Medulla oblongata (tissue), 1 donor: ENCODE measurements around the gene SOWAHA.

Experiments
- DNase-seq: peaks from one replicate; pipeline ENCODE4 v3.0.0-alpha.2; 2015; ENCODE audit errors: extremely low spot score

SOWAHA gene

GRCh38 chr5:132825834-132826391, 12.8 kb downstream of the SOWAHA start:
- no peak for DNase-seq

GRCh38 chr5:132826424-132827082, 13.5 kb downstream of the SOWAHA start:
- DNase-seq: peak; percentile 18

DNA sequence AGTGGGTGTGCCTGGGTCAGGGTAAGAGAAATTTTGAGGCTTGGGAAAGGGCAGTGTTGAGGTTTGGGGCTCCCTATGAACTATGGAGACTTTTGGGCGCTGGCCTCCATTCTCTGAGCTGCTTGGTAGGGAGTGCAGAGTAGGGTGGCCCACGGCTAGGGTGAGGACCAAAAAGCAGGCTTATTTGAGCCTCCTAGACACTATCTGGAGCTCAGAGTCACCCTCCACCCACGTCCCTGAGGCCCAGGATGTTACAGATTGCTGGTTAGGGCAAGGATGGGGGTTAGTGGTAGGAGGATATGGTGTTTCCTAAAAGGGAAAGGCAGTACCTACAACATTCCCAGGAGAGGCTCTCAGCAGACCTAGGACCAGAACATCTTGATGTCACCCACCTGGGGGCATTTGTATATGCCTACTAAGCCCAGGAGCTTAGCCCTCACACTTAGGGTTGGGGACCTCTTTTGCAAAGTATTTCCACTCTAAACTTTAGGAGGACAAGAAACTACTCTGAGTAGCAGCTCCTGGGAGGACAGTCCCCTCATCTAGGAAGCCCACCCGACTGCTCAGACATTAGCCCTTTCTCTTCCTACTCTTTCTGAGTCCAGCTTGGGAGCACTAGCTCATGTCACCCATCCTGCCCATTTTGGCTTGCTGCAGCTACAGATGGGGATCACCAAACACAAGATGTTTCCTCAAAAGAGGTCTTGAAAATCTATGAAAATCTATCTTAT, 15.0 kb downstream of the SOWAHA start:
- DNase-seq: no peak

GRCh38 chr5:132828846-132829494, 15.9 kb downstream of the SOWAHA start:
- no peak for DNase-seq

DNA sequence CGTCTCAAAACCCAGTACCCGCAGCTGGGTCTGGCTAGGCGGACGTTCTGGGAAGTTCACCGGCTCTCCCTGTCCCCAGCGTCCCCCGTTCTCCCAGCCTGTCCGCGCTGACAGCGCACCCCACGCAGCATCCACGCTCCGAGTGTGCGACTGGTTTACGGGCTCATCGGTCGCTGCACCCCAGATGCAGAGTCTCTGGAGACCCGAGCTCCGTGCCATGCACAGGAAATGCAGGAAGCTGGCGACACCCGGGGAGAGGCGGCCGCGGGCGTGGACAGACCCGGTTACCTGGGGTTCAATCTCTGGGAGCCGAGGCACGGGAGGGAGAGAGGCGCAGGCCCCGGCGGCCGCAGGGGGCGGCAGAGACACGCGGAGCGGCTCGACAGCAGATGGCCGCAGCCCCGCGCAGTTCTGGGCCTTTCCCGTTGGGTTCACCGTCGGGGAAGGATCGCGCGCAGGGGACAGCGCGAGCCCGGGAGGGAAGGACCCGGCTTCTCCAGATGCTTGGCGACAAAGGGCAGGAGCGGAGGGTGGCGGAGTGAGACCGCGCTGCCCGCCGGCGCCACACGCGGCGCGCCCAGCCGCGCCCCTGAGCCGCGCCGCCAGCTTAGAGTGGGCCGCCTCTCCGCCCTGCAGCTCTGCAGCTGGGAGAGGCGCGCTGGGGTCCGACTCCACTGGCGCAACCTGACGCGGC, 16.8 kb downstream of the SOWAHA start:
- peak; percentile 80 for DNase-seq

GRCh38 chr5:132830436-132831094, 17.5 kb downstream of the SOWAHA start, which contains the start of gene SHROOM1:
SHROOM1 (minus strand) TSS chr5:132830647; CDS start chr5:132826140, 4,507 bp downstream.
- DNase-seq: no peak

DNA sequence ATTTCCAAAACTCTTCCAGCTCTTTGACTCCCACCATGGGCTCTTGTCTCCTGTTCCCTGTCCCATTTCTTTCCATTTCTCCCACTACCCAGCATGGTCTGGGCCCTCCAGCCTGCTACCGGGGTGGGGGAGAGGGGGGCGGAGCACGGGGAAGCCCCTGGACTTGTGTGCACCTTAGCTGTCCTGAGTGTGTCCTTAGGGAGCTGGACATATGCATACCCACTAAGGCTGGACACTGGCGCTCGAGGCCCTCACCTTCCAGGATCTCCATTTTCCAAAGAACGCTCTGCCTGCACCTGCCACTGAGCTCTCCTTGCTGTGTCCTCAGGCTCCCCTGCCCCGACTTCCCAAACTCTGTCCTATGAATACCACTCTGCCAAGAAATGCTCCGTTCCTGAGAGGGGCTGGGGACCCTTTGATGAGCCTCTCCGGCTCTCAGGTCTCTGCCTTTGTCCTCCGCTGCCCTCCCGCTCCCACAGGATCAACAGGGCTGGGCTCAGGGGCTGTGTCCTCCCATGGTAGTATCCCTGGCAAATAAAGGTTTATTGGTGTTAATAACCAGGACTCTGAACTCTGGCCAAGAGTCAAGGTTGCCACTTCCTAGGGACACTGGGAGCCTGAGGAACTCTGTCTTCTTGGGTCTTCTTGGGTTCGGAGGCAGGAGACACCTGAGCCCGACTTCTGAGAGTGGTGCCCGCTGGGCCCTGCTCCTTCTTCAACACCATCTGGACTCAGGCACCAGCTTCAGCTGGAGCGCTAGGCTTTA, 18.2 kb downstream of the SOWAHA start:
- DNase-seq: no peak

- no peak for DNase-seq
Observed at GRCh38 chr5:132832612-132833011, 19.5 kb downstream of the SOWAHA start.

- no peak for DNase-seq
Observed at GRCh38 chr5:132834057-132834456, 21.0 kb downstream of the SOWAHA start.

- DNase-seq: no peak
Observed at GRCh38 chr5:132836852-132837251, 23.8 kb downstream of the SOWAHA start.

- no peak for DNase-seq
Observed at GRCh38 chr5:132837868-132838267, 24.8 kb downstream of the SOWAHA start.

GRCh38 chr5:132838516-132839282, 25.6 kb downstream of the SOWAHA start:
- no peak for DNase-seq

DNA sequence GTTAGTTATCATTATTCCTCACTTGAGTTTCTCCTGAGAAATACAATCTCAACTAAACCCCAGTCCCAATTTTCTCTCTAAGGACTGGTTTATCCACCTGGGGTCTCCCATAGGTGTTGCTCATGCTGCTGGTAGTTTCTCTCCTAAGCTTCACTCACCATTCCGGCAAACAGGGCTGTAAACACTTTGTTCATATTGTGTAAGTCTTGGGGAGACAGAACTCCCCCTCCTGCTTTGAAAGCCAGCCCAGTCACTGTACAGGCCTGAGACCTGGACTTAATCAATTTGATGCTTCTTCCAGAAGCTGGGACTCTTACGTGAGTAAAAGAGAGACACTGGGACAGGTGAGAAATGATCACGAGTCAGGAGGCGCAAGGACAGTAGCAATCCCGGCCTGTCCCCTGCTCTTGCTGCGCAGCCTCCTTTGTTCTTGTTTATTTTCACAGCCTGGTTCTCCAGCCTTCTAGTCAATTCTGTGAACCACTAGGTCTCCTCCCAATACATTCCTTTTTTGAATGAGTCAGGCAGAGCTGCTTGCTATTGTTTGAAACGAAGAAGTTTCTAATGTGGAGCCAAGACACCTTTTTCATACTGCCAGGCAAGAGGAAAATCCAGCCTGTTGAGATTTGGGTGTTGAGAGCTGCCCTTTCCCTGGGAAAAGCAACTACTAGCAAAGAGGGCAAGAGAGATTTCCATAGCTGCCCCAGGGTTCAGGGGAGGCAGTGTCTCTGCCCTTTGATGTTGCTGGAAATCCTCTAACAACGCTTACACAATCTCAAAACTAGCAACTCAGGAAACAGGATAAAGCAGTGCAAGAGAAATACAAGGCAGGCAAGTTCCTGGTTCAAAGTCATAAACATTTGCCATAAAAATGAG, 26.6 kb downstream of the SOWAHA start:
- DNase-seq: no peak

DNA sequence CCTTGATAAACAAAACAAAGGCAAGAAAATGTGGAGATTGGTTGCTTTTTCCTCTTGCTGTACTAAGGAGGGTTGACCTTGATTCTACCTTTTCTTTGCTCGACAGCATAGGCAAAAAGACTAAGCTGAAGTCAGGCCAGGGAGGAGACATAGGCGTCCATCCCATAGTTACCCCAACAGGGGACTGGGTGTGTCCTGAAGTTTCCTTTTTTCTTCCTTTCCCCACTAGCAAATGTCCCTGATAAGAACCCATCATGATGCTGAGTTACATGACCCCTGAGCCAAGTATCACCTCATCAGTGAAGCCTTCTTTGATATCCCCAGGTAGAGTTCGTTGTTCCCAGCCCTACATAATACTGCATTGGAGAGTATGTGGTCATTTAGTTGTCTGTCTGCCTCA, 27.2 kb downstream of the SOWAHA start:
- DNase-seq: no peak

DNA sequence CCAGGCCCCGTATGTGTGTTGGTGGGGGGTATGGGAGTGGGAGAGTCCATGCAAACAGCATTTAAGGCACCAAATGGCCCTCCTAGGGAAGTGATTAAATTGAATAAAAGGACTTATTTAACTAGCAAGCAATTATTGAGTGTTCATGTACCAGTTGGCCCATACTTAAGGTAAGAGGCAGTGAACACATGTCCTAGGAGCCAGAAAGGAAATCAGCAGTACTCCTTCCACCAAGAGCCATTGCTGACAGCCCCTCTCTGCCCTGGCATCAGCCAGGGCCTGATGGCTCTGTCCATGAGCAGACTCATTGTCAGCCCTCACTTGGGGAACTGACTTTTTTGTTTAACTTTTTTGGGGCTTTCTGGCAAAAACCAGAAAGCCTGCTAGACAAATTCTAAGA, 27.8 kb downstream of the SOWAHA start:
- no peak for DNase-seq

DNA sequence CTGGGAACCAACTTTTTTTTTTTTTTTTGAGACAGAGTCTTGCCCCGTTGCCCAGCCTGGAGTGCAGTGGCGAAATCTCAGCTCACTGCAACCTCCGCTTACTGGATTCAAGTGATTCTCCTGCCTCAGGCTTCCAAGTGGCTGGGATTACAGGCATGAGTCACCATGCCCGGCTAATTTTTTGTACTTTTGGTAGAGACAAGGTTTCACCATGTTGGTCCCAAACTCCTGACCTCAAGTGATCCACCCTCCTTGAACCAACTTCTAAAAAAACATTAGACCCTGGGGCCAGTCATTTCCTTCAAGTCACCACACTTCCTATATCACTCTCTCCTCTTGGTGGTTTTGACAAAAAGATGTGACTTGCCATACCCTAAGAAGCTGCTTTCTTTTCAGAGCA, 28.2 kb downstream of the SOWAHA start:
- no peak for DNase-seq

- DNase-seq: no peak
Observed at GRCh38 chr5:132848270-132848669, 35.2 kb downstream of the SOWAHA start.

DNA sequence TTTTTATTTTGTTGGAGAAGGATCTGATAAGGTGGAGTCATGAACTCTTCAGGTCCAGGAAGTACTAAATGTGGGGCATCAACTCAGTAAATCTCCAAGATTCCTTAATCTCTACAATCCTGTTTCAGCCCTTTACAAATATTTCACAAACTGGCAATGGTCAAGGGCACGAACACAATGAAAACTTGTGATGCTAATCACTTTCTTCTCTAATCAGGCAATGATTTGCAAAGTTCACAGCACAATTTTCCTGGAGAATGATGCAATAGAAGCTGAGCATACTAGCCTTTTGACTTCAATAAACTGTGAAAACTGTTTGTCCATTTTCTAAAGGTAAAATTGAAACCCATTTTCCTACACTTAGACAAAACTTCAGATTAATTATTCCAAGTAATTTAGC, 36.2 kb downstream of the SOWAHA start:
- DNase-seq: no peak

DNA sequence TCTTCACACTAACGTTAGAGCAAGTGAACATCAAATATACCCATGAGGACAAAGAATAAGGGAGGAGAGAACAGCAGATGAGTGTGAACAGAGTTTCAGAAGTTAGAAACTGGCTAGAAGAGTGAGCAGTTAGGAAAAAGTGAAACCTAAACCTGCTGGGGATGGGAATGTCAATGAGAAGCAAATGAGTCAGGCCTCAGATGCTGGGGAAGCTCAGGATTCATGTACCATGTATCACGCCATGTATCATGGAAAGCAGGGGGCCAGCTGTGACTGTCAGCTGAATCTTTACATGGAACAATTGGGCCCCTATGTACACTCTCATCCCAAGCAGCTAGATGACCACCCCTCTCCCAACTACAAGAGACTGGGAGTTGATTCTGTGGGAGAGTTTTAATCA, 37.0 kb downstream of the SOWAHA start:
- DNase-seq: no peak
